Colon (tissue), 2 donors: ENCODE measurements around the gene CRAMP1.

ENCODE experiments used
- FAIRE-seq: peaks from 2 replicates; lab custom pipeline; 2012; peaks lifted over from hg19 to GRCh38; lab: Jason Lieb, UNC
- donor health status: control.
- donor health status: control.

Gene CRAMP1

DNA sequence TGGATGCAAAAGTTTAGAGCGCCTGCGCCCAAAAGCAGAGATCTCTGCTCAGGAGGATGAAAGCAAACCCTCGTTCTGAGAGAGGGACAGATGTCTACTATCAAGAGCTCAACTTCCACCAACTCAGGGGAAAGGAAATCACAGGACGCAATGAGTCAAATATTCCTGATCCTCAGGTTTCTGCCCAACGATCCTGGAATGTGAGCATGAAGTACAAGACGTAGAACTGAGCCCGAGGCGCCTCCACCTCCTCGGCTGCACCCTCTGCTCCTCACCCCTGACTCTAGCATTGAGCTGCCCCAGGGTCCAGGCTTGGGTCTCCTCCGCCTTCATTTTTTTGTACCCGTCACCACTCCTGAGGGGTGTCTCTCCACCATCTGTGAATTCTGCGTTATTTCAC lies 15.6 kb upstream of the CRAMP1 start:
- FAIRE-seq: no peak

- FAIRE-seq: no peak
These were observed 15.0 kb upstream of the CRAMP1 start for GRCh38 chr16:1597154-1597553.

GRCh38 chr16:1601031-1601430 lies 11.1 kb upstream of the CRAMP1 start:
- no peak for FAIRE-seq

DNA sequence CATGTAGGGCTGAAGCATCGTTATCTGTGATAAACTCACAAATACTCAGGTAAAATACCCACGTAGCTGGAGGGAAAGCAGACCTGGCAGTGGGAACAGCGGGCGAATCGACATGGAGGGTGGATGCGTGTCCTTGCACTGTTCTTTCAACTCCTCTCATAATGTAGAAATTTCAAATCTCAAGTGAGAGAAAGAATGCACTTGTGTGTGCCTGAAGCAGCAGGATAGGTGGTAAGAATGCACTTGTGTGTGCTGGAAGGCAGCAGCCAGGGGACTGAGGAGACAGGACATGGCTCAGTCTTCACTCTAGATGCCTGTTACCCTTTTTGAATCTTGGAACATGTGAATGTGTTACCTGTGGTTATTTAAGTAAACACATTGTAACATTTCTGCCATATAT lies 10.7 kb upstream of the CRAMP1 start:
- no peak for FAIRE-seq

GRCh38 chr16:1602285-1602684 lies 9.9 kb upstream of the CRAMP1 start:
- no peak for FAIRE-seq

- FAIRE-seq: no peak
These were observed 5.4 kb upstream of the CRAMP1 start for GRCh38 chr16:1606774-1607173.

- no peak for FAIRE-seq
These were observed 4.2 kb upstream of the CRAMP1 start for GRCh38 chr16:1607971-1608370.

DNA sequence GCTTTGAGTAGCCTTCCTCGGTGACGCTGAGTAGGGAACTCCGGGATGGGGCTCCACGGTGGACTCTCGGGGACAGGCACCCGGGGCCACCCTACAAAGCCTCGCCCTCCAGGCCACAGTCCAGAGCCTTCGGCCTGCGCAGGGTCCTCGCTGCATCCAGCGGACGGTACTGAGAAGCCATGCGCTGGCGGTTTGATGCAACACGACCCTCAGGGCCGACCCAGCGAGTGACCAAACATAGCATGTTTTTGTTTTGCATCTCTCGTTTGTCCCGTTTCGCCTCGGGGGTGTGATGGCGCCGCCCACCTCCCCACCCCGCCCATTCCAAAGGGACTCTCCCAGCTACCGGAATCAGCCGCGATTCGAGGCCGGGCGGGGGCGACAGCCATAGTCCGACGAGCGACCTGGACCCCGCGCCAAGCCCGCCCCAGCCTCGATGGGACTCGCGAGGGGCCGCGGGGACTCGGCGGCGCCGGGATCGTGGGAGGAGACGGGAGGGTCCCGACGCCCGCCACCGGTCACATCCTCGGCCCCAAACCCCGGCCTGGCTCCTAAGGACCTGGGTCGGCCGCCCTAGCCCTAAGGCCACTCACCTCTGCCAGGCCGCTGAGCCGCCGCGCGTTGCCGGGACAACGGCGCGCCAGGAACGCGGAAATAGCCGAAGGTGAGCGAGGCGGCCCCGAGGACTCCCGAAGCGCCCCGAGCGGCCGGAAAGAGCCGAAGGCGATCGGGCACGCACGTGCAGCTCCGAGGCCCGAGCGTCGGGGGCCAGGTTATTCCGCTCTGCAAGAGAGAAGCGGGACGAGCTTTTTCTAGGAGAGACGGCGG lies 1.9 kb upstream of the CRAMP1 start:
- no peak for FAIRE-seq

DNA sequence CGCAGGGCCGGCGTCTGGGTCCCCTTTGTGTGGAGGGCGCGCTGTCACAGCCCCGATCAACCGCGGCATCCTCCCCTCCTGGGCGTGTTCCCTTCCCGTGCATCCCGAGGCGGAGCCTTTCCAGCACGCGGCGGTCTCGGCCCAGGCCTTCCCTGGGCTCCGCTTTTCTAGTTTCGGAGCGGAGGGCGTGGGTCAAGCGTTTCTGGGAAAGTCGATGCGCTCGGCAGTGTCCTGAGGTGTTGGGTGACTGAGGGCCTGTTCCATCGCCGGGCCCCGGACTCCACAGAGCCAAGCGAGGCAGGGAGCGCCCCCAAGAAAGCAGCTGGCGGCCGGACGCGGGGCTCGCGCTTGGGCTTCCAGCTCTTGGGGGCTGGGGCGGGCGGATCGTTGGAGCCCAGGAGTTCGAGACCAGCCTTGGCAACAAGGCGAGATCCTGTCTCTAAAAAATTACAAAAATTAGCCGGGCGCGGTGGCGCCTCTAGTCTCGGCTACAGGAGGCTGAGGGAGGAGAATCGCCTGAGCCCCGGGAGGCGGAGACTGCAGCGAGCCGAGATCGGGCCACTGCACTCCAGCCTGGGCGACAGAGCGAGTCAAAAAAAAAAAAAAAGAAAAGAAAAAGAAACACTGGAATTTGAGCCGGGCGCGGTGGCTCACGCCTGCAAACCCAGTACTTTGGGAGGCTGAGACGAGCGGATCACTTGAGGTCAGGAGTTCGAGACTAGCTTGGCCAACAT lies 1.1 kb upstream of the CRAMP1 start:
- FAIRE-seq: no peak

DNA sequence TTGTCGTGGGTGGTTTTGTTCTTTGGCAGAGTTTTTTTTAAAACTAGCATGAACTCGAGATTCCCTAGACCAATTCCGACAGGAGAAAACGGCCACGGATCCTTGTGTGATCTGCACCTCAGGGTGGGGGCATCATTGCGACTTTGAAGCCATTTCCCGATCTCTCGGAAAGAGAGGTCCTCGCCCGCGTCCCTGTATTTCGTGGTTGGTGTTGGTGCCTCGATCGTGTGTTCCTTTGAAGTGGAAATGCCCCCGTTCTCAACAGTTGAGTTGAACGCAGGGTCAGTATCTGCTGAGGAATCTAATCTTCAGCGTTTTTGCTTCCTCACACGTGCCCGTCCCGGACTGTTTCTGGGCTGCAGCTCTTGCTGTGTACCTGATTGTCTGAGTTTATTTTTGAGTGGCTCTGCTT lies 1.1 kb downstream of the CRAMP1 start:
- FAIRE-seq: no peak

GRCh38 chr16:1613728-1614455 lies 1.7 kb downstream of the CRAMP1 start:
- FAIRE-seq: no peak

DNA sequence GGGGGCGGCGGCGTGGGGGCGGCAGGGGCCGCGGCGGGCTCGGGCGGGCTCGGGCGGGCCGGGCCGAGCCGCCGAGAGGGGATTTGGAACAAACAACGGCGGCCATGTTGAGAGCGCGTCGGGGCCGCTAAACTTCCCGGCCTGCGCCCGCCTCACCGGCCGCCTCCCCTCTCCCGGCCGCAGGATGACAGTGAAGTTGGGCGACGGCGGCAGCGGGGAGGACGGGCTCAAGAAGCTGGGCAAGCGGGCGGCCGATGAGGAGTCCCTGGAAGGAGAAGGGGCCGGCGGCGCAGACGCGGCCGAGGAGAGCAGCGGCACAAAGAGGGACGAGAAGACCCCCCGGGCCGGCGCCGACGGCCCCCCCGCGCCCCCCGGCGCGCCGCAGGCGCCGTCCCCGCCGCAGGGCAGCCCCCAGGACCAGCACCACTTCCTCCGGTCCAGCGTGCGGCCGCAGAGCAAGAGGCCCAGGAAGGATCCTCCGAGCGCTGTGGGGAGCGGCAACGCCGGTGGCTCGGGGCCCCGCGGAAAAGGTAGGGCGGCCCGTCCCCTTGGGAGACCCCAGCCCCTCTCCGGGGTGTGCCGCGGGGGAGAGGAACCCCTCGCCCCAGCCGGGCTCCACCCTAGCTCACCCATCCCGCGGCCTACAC lies 2.4 kb downstream of the CRAMP1 start:
- FAIRE-seq: no peak

DNA sequence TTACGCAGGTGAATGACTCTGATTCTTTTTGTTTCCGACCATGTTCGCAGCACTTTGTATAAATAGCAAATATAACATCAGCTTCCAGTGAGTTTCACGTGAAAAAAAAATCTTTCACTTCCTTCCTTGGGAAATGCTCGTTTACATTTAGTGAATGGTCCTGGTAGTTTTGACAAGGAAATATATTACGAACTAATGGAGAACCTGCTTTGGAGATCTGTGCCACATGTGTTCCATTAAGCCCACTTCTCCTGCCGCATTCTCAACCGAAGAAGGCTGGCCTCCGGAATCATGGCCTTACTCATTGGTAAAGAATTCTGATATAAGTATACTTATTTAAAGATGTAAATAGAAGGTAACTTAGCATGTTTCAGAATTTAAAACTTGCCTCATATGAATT lies 3.6 kb downstream of the CRAMP1 start:
- no peak for FAIRE-seq

DNA sequence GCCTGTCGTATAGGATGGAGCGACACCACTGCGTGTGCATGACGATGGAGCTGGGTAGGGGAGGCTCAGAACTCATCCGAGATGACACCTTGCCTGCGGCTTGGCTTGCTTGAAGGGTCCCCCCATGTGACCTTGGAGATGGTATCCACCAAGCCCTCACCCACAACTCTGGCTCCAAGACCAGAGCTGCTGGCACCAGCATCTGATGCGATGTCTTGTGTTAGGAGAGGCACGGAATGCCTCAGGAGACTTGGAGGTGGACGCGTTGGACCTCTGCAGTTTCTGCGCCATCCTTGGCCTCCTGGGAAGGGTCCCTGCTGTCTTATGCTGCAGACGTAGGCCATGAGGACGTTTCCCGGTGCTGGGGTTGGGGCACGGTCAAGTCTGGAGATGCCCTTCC lies 7.8 kb downstream of the CRAMP1 start:
- FAIRE-seq: no peak

DNA sequence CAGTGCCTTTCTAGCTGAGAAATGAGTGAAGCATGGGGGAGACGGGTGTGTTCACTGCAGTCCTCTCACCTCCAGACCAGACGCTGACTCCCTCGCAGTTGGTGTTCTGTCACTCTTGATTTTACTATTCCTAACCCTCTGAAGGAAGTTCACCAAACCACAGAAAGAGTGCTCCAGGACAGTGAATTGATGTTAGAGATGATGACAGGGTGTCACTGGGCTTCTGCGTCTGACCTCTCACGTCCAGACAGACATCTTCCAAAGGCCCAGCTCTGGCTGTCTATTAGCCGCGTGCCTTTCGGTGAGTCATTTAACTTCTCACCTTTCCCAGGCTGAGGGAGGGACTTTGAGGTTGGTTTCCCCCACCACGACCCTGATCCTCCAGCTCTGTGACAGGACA lies 8.2 kb downstream of the CRAMP1 start:
- no peak for FAIRE-seq

- FAIRE-seq: no peak
These were observed 9.7 kb downstream of the CRAMP1 start for GRCh38 chr16:1621851-1622250.

DNA sequence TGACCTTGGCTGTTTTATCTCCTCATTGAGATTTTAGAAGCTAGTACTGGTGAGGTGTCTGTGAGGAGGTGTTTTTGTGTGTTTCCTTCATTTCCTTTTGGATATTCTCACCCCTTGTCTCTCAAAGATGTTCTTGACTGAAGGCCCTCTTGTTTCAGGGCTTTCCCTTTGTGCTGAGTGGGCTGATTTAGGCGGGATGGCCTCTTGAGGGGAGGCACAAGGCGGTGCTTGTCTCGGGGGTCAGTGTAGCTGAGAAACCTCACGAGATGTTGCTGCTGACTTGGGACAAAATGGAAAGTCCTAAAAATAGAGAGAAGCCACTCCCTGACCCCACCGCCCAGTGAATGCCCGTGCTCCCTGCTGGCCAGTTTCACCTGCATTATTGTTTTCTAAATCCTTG lies 14.2 kb downstream of the CRAMP1 start:
- FAIRE-seq: no peak

DNA sequence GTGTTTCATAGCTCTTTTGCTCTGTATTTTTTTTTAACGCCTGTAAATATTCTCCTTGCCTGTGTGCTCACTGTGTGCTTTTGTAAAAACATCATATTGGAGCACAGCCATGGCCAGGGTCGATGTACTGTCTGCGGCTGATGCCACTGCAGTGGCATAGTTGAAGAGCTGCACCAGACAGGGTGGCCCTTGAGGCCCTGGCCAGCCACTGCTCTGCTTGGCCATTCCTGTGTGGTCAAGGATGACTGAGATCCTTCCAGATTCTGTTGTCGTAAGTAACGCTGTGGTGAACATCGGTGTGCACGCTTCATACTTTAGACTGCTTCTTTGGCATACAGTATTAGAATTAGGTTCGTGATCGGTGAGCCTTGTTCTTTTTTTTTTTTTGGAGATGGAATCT lies 14.6 kb downstream of the CRAMP1 start:
- FAIRE-seq: no peak

DNA sequence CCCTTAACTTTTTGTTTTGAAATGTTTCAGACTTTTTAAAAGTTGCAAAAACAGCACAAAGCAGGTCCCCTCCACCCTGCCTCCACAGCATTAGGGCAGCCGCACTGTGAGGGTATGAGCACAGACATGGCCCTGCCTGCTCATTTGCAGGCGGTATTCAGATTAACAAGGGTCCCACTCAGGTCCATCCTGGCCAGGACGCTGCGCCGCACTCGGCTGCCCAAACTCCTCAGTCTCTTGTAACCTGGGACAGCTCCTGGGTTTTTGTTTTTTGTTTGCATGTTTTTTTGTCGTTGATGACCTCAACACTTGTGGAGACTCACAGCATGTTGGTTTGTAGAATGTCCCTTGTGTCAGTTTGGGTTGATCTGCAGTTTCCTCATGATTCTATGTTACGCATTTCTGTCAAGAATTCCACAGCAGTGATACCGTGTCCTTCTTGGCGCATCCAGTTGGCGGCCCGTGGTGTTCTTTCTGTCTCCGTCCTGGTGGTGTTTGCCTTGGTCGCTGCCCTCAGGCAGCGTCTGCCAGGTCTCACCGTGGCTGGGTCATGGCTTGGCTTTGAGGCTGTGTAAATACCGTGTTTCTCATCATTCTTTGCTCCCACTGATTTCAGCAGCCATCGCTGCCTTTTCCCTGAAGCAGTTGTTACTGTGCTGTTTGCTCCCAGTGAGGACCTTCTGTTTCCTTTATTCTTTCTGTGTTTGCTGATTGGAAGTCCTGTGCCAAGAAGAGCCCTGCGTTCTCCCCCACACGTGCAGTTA lies 18.5 kb downstream of the CRAMP1 start:
- FAIRE-seq: no peak

GRCh38 chr16:1631230-1631629 lies 19.1 kb downstream of the CRAMP1 start:
- no peak for FAIRE-seq

DNA sequence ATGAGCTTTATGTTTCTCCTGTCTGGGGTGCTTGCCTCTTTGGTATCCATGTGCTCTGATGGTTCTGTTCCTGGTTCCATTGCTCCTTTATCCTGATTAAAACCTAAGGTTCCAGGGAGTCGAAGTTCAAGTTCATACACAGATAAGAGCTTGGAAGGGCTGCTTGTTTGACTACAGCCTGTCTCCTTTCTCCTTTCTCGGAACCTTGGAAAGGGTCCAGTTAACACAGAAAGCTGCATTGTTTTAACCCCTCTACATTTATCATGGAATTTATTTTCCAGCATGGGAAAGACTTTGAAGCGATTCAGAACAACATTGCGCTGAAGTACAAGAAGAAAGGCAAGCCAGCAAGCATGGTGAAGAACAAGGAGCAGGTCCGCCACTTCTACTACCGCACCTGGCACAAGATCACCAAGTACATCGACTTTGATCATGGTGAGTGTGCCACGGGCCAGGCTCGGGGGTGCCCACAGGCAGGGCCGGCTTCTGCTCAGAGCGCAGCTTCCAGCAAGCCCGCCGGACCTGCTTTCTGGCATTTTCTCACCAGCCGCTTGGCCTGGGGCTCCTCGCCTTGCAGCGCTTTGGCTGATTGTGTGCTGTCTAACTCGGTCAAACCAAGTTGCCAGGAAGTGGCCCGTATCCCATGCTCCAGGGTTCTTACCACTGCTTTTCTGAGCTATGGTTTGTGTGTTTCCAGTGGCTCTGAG lies 19.9 kb downstream of the CRAMP1 start:
- no peak for FAIRE-seq
